22Rv1 (cell line): ENCODE results near the gene HES2.

ENCODE experiments used
- CTCF ChIP-seq: fragments of 450-650 bp; IDR thresholded peaks from 2 replicates; pipeline ENCODE4 v1.5.1; 2017; ENCODE audit warnings: mild to moderate bottlenecking
- ZFX ChIP-seq: fragments of 450-650 bp; IDR thresholded peaks from 2 replicates; pipeline ENCODE4 v1.6.1; 2017; ENCODE audit warnings: antibody characterized with exemption, borderline replicate concordance

GRCh38 chr1:6418668-6419396, 887 bp downstream of the HES2 start:
- no peak for TF ChIP-seq CTCF
- TF ChIP-seq ZFX = no peak
